Pancreas (tissue), 10 donors: ENCODE measurements around the gene SHF. TPM values are rescaled to one million over a fixed set of nuclear protein-coding genes. Genes with fewer than 3 reads are reported as not detected.
A peak's percentile ranks its signal among the peaks of the same experiment; 100 is the strongest.
"Not testable (repeated sequence)": the region's sequence is repeated elsewhere in the genome, so short reads cannot be mapped to it uniquely, and the experiment has no call there.

ENCODE experiments used
- ATAC-seq, 4 donors: fragments of 200-7000 bp; cut with Tn5 transposase; one replicate each; pipeline versions ENCODE4 v1.8.0 to v1.9.1; 2020; ENCODE audit warnings: mild to moderate bottlenecking in 4 of 4, moderate library complexity in 4 of 4
- DNase-seq, 6 donors: peaks; one replicate each; pipeline ENCODE4 v3.0.0-alpha.2; 2020
- FAIRE-seq: peaks from 2 replicates; lab custom pipeline; 2012; peaks lifted over from hg19 to GRCh38; lab: Jason Lieb, UNC
- H3K27ac ChIP-seq, 4 donors: fragments of 200-600 bp; sonication (generic); 1 replicate in 3 of 4; 2 replicates in 1 of 4; pipeline versions ENCODE4 v1.5.0 to v1.8.0; 2020
- H3K27me3 ChIP-seq, 4 donors: fragments of 200-600 bp; one replicate each; pipeline ENCODE4 v1.8.0; 2021
- H3K36me3 ChIP-seq, 3 donors: fragments of 200-600 bp; sonication (generic) in 1 of 3; one replicate each; pipeline versions ENCODE4 v1.5.0 to v1.8.0; 2020 to 2021
- H3K4me1 ChIP-seq, 3 donors: fragments of 200-600 bp; one replicate each; pipeline ENCODE4 v1.8.0; 2021
- H3K4me3 ChIP-seq, 4 donors: fragments of 200-600 bp; sonication (generic) in 2 of 4; one replicate each; pipeline versions ENCODE4 v1.5.0 to v1.8.0; 2020 to 2021
- H3K9me3 ChIP-seq, 4 donors: fragments of 200-600 bp; one replicate each; pipeline ENCODE4 v1.8.0; 2021
- WGBS, 2 donors: extraction: QIAGEN DNeasy Blood & Tissue Kit; methylation state at CpG; one replicate each; pipeline ENCODE4 v1.1.7; 2013; 5-methylcytosine and 5-hydroxymethylcytosine counted together
- intact Hi-C, 3 donors: fragments of 100-400 bp; cut with DNase I; formaldehyde crosslinking; loops; one replicate each; pipeline versions ENCODE4 v1.11.1 to v1.14.2; 2022
- polyA plus RNA-seq, 2 donors: library from polyadenylated mRNA; stranded (reverse); fragments of 200-250 nt; gene quantifications; one replicate each; pipeline ENCODE4 v1.2.3, GENCODE V29; 2013
- total RNA-seq, 6 donors: library from RNA; stranded (reverse); fragmentation: NEBNext Ultra II Directional in 4 of 6; extraction: Animal tissue kit (Norgen Biotek cat#: 25700) in 4 of 6; gene quantifications; one replicate each; pipeline versions ENCODE4 v1.2.1 to v1.2.4, GENCODE V29; 2021 to 2023
- TF ChIP-seq, protein P1 (sequence below), 4 donors: fragments of 200-600 bp; sonication (generic) in 3 of 4; IDR thresholded peaks; one replicate each; pipeline versions ENCODE4 v1.5.0 to v1.8.0; 2021; ENCODE audit warnings: antibody characterized with exemption in 4 of 4
- donor health status: healthy with polysubstance abuse.
- donor health status: DM: no; HTN: no; CAD: no; lungs with moderate emphysema.
- donor health status: DM: no; HTN: no; CAD: no.
- donor health status: control.
- donor health status: control.
- donor health status: Bipolar disorder and iron deficiency.
- donor health status: DM: yes; HTN: yes; CAD: no.
- donor health status: DM: no; HTN: no; CAD: no.
- donor health status: DM: no; HTN: no; CAD: no.
- donor health status: DM: yes; HTN: yes; CAD: no.

SHF gene, protein sequence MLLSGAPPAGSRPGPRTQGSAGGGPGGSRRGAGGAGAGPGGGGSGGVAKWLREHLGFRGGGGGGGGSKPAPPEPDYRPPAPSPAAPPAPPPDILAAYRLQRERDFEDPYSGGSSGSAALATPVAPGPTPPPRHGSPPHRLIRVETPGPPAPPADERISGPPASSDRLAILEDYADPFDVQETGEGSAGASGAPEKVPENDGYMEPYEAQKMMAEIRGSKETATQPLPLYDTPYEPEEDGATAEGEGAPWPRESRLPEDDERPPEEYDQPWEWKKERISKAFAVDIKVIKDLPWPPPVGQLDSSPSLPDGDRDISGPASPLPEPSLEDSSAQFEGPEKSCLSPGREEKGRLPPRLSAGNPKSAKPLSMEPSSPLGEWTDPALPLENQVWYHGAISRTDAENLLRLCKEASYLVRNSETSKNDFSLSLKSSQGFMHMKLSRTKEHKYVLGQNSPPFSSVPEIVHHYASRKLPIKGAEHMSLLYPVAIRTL
- total RNA-seq (1 to 10 TPM; 1.0 to 3.7 (median 1.9) TPM), polyA plus RNA-seq (1 to 10 TPM; 2.3 to 3.2 TPM)

- TF ChIP-seq, protein P1, sequence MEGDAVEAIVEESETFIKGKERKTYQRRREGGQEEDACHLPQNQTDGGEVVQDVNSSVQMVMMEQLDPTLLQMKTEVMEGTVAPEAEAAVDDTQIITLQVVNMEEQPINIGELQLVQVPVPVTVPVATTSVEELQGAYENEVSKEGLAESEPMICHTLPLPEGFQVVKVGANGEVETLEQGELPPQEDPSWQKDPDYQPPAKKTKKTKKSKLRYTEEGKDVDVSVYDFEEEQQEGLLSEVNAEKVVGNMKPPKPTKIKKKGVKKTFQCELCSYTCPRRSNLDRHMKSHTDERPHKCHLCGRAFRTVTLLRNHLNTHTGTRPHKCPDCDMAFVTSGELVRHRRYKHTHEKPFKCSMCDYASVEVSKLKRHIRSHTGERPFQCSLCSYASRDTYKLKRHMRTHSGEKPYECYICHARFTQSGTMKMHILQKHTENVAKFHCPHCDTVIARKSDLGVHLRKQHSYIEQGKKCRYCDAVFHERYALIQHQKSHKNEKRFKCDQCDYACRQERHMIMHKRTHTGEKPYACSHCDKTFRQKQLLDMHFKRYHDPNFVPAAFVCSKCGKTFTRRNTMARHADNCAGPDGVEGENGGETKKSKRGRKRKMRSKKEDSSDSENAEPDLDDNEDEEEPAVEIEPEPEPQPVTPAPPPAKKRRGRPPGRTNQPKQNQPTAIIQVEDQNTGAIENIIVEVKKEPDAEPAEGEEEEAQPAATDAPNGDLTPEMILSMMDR (IDR thresholded peaks at IDR 0.05) = no peak
- no peaks in the 10 kb centered on the region for H3K36me3 ChIP-seq
- no peak within 1 kb of the TSS for H3K27ac ChIP-seq
- H3K9me3 ChIP-seq = no peaks in the 10 kb centered on the region
- H3K4me1 ChIP-seq = peaks cover 0 to 3% (median 0%) of the 10 kb centered on the region in 3 donors
- no peak for FAIRE-seq
- intact Hi-C loops = no loop called here
- DNase-seq = peak in 2 of 6 donors; percentile 39 to 71
- 2% methylated on average over 42 to 54 of the region's 57 CpGs for WGBS, 2 donors
- H3K4me3 ChIP-seq = peak within 1 kb of the TSS; percentile 45 to 69 (median 58)
- ATAC-seq = peak; percentile 53 to 88 (median 74)
- no peaks in the 10 kb centered on the region for H3K27me3 ChIP-seq
Observed at GRCh38 chr15:45187894-45188830, at the start of gene SHF. TSS of gene SHF (minus strand) at chr15:45187966. CDS start at chr15:45187951, 15 bp downstream.

DNA sequence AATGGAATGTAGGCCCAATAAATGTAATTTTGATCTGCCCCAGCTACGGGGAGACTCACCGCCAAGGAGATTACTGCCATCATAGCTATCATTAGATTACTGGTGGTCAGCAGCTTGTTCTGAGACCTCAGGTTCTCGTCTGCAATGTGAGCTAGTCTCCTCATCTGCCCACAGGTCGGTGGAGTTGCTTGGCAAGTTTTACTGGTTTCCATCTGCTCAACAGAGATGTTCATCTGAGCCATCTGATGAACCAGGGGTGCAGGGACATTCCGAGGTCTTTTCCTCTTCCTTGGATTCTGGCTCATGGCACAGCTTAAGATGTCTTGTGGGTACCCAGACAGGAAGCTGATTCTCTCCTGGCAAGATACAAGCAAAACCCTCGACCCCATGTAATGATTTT lies 49.0 kb upstream of the SHF start:
- FAIRE-seq, intact Hi-C loops, ATAC-seq: not testable (repeated sequence)

DNA sequence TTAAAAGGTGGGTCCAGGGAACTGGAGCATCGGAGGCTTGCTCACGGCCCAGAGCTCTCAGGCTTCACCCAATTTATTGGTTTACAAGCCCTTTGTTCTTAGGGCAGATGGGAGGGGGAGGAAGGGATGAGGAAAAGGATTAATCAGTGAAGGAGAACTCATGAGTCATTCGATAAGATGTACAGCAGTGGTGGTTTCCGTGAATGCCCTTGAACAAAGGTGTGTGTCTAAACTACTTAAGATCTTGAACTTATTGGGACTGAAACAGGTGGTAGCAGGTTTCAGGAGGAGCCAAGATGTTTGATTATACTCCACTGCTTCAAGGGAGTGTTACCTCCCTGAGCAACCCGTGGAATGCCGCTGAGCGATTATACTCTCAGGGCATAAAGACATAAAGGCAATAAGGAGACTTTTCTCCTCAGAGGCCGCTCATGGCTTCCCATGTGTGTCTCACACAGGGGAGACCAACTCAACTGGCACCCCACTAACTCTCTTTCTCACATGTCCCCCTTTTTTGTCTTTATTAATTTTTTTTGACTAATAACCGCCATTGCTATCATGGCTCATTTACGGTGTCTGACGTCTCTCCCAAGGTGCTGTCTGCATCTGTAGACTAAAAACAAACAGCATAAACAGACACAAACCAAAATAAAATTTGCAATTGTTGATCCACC lies 46.9 kb upstream of the SHF start:
- Histone ChIP-seq H3K4me3 (no peak overlapping the region), H3K9me3 (peaks cover 0 to 4% (median 0%) of the 10 kb centered on the region in 4 donors), H3K4me1 (no peaks in the 10 kb centered on the region), H3K27ac (no peak overlapping the region), H3K27me3 (no peaks in the 10 kb centered on the region), H3K36me3 (no peaks in the 10 kb centered on the region)
- intact Hi-C loops = no loop called here
- TF ChIP-seq, protein P1 (IDR thresholded peaks at IDR 0.05) = no peak
- WGBS, 2 donors = 74% methylated on average over 11 of the region's 11 CpGs
- DNase-seq (no peak), FAIRE-seq (no peak), ATAC-seq (no peak)

More for the DNA sequence above, 49.0 kb upstream of the SHF start:
- WGBS, 2 donors = 48 to 57% methylated on average over 6 of the region's 6 CpGs
- H3K9me3 ChIP-seq, H3K27me3 ChIP-seq, H3K36me3 ChIP-seq, H3K4me1 ChIP-seq, DNase-seq, H3K27ac ChIP-seq, H3K4me3 ChIP-seq: not testable (repeated sequence)

GRCh38 chr15:45231864-45232562 lies 44.2 kb upstream of the SHF start:
- TF ChIP-seq, protein P1 (IDR thresholded peaks at IDR 0.05) = no peak
- 96% methylated on average over 4 of the region's 4 CpGs for WGBS, 2 donors
- ATAC-seq (no peak), FAIRE-seq (no peak), DNase-seq (no peak)
- Histone ChIP-seq H3K9me3 (peaks cover 0 to 4% (median 0%) of the 10 kb centered on the region in 4 donors), H3K36me3 (no peaks in the 10 kb centered on the region), H3K4me3 (no peak overlapping the region), H3K27ac (no peak overlapping the region), H3K27me3 (no peaks in the 10 kb centered on the region), H3K4me1 (no peaks in the 10 kb centered on the region)
- intact Hi-C loops = no loop called here
